ENCODE results near the gene ADCK2. TPM values are rescaled to one million over a fixed set of nuclear protein-coding genes. Genes with fewer than 3 reads are reported as not detected.

The ADCK2 gene
- total RNA-seq, 4 donors from 2014 or later = 19.9 to 46.1 (median 32.7) TPM

DNA sequence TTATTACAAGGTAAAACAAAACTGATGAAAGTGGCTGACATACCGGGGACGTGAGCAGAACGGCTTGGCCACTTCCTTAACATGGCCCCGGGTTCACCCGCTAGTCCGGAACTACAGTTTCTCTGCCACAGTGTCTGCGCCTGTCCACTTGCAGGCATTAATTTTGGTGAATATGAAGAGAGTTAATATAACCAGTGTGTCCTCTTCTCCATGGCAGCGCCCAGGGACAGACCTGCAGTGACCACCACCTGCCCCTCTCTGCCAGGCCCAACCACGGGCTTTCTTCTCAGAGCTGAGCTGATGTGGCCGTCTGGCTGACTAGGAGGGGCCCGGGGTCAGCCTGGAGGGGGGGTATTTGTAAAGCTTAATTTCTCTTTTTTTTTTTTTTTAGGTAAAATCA, 22.6 kb downstream of the ADCK2 start:
- TF ChIP-seq, protein P1, sequence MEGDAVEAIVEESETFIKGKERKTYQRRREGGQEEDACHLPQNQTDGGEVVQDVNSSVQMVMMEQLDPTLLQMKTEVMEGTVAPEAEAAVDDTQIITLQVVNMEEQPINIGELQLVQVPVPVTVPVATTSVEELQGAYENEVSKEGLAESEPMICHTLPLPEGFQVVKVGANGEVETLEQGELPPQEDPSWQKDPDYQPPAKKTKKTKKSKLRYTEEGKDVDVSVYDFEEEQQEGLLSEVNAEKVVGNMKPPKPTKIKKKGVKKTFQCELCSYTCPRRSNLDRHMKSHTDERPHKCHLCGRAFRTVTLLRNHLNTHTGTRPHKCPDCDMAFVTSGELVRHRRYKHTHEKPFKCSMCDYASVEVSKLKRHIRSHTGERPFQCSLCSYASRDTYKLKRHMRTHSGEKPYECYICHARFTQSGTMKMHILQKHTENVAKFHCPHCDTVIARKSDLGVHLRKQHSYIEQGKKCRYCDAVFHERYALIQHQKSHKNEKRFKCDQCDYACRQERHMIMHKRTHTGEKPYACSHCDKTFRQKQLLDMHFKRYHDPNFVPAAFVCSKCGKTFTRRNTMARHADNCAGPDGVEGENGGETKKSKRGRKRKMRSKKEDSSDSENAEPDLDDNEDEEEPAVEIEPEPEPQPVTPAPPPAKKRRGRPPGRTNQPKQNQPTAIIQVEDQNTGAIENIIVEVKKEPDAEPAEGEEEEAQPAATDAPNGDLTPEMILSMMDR (IDR thresholded peaks at IDR 0.05) = no peak
- TF ChIP-seq POLR2A (IDR thresholded peaks at IDR 0.05) = no peak
- Histone ChIP-seq H3K36me3 (no peaks in the 10 kb centered on the region), H3K9me3 (no peaks in the 10 kb centered on the region), H3K4me3 (replicated peaks in 1 of 3) (no peak overlapping the region), H3K27me3 (no peaks in the 10 kb centered on the region), H3K27ac (peak overlapping the region in 2 of 3 donors; percentile 92 to 97), H3K4me1 (peaks cover 17 to 18% of the 10 kb centered on the region in 2 donors)
- 94% methylated on average over 11 of the region's 11 CpGs for WGBS, 2 donors
- DNase-seq = no peak
- intact Hi-C loops (cut with DNase I) = no loop called here

DNA sequence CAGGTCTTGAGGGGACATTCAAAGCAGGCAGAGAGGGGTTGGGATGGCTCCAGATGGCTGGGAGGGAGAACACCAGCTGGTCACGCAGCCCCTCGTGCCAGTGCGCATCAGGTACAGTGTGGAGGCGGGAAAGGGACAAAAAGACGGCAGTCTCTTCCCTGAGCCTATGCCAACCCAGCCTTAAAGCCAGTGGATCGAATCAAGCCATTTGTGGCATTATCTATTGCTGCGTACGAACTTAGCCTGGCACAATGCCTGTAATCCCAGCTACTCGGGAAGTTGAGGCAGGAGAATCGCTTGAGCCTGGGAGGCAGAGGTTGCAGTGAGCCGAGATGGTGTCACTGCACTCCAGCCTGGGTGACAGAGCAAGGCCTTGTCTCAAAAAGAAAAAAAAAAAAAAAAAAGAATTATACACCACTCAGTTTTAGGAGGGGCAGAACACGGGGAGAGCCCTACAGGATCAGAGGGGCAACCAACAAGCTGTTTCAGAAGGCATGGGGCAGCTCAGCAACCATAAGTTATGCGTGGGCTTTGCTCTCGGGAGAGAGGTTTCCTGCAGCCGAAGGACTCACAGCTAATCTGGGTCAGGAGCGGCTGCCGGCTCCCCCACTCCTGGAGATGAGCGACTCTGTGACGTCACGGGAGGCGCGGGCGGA, 23.4 kb downstream of the ADCK2 start:
- H3K27ac ChIP-seq = peak overlapping the region; percentile 79 to 97 (median 92)
- peak overlapping the region; percentile 16 to 75 (median 52) for H3K4me3 ChIP-seq (replicated peaks in 1 of 3)
- TF ChIP-seq, protein P1 (IDR thresholded peaks at IDR 0.05) = no peak
- TF ChIP-seq POLR2A (IDR thresholded peaks at IDR 0.05) = no peak
- WGBS, 2 donors = 25 to 32% methylated on average over 17 to 23 of the region's 23 CpGs
- DNase-seq = peak; percentile 97
- H3K36me3 ChIP-seq = no peaks in the 10 kb centered on the region
- no peaks in the 10 kb centered on the region for H3K27me3 ChIP-seq
- H3K4me1 ChIP-seq = peaks cover 17 to 18% of the 10 kb centered on the region in 2 donors
- intact Hi-C loops (cut with DNase I) = no loop called here
- H3K9me3 ChIP-seq = no peaks in the 10 kb centered on the region

DNA sequence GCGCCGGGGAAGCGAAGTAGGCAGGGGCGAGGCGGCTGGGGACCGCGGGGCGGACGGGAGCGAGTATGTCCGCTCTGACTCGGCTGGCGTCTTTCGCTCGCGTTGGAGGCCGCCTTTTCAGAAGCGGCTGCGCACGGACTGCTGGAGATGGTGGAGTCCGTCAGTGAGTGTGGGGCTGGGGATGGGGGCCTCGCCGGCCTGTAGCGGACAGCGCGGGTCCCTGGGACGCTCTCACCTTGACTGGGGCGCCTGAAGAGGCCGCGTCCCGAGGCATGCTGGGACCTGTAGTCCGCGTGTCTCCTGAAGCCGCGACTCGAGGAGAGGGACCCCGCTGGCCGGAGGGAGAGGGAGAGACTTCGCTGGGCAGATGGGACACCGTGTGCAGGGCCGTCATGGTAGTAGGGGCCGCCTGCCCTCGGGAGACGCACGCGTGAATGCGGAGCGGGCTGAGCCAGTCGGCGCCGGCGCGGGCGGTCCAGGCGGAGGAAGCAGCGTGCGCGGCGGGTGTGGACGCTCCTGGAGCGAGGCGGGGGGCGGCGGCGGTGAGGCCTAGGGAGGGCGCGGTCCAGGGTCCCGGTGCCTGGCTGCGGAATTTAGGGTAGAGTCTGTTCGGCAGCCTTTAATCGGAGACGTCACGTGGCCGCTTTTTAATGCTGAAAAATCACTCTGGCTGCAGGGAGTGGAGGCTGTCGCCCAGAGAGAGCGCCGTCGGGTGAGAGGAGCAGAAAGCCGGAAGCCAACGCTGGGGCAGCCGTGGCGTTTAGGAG, 24.1 kb downstream of the ADCK2 start, which contains the start of gene NDUFB2:
Gene NDUFB2 (plus strand): TSS at position 29 of the 767 bp plus-strand sequence. CDS start 37 bp downstream, at position 66.
- peak; percentile 39 to 93 for TF ChIP-seq POLR2A (IDR thresholded peaks at IDR 0.05)
- TF ChIP-seq, protein P1 (IDR thresholded peaks at IDR 0.05) = peak in 1 of 6 experiments; percentile 22
- intact Hi-C loops (cut with DNase I) = no loop called here
- H3K4me1 ChIP-seq = peaks cover 17 to 18% of the 10 kb centered on the region in 2 donors
- DNase-seq = peak; percentile 80 to 83
- no peaks in the 10 kb centered on the region for H3K36me3 ChIP-seq
- peak within 1 kb of the TSS; percentile 16 to 75 (median 52) for H3K4me3 ChIP-seq (replicated peaks in 1 of 3)
- no peaks in the 10 kb centered on the region for H3K27me3 ChIP-seq
- H3K27ac ChIP-seq = peak within 1 kb of the TSS; percentile 79 to 97 (median 92)
- WGBS, 2 donors = 0 to 1% methylated on average over 2 to 44 of the region's 82 CpGs
- no peaks in the 10 kb centered on the region for H3K9me3 ChIP-seq

DNA sequence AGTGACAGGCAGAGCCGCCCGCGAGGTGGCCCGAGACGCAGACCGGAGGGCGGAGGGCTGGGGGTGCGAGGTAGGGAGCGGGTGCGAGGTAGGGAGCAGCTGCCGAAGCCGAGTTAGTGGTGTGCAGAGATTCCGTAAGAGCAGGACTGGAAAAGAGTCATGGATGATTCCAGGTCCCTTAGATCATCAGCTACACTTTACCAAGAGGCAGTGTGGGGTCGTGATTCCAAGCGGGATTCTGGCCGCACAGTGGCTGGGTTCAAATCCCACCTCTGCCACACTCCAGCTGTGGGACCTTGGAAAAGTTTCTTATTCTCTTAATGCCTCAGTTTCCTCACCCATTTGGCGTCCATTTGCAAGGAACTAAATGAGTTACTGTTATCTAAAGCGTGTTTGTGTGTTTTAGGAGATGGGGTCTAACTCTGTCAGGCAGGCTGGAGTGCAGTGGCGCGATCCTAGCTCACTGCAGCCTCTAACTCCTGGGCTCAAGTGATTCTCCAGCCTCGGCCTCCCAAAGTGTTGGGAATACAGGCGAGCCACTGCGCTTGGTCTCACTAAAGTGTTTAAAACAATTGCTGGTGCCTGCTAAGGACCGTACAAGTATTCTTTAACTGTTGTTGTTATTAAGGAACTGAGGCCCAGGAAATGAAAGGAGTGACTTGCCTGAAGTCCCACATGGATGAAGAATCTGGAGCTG, 24.9 kb downstream of the ADCK2 start:
- no peaks in the 10 kb centered on the region for H3K36me3 ChIP-seq
- no peaks in the 10 kb centered on the region for H3K27me3 ChIP-seq
- WGBS, 2 donors = 15 to 19% methylated on average over 23 to 24 of the region's 24 CpGs
- intact Hi-C loops (cut with DNase I) = no loop called here
- peak overlapping the region; percentile 16 to 75 (median 52) for H3K4me3 ChIP-seq (replicated peaks in 1 of 3)
- no peak for DNase-seq
- TF ChIP-seq POLR2A (IDR thresholded peaks at IDR 0.05) = no peak
- TF ChIP-seq, protein P1 (IDR thresholded peaks at IDR 0.05) = no peak
- H3K27ac ChIP-seq = peak overlapping the region in 2 of 3 donors; percentile 92 to 97
- peaks cover 17 to 18% of the 10 kb centered on the region in 2 donors for H3K4me1 ChIP-seq
- no peaks in the 10 kb centered on the region for H3K9me3 ChIP-seq
